ENCODE measurements around the gene SIGLEC6. TPM values are rescaled to one million over a fixed set of nuclear protein-coding genes. Genes with fewer than 3 reads are reported as not detected.

SIGLEC6 gene
- polyA plus RNA-seq, 4 donors, result 0.09 to 0.76 TPM; not detected in 2

DNA sequence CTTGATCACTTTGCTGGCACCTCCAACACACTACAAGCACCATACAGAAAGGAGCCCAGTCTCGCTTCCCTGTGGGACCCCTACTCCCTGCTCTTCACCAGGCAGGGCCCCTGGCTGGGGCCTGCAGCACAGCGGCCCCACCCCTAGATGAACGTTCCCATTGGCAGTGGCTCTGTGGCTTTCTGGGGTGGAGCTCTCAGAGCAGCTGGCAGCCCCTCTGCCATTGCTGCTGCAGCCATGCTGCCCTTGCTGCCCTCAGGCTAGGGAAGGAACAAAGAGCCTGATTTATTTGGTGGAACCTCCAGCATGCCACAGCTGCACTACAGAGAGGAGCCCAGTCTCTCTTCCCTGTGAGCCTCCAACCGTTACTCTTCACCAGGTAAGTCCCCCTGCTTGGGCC lies 5.8 kb downstream of the SIGLEC6 start:
- Histone ChIP-seq H3K36me3 (ENCODE audit: control insufficient read depth in 3 of 3, insufficient read depth in 2 of 3, low read depth in 1 of 3, low read length in 3 of 3) (no peaks in the 10 kb centered on the region), H3K27ac (ENCODE audit: low read depth in 1 of 3, low read length in 2 of 3) (no peak overlapping the region), H3K4me3 (ENCODE audit: low read depth in 1 of 3, low read length in 3 of 3) (no peak overlapping the region), H3K4me1 (ENCODE audit: control insufficient read depth in 3 of 3, insufficient read depth in 2 of 3, low read depth in 1 of 3, low read length in 2 of 3) (no peaks in the 10 kb centered on the region), H3K9me3 (ENCODE audit: control insufficient read depth in 2 of 2, insufficient read depth in 1 of 2, low read depth in 1 of 2, low read length in 1 of 2) (no peaks in the 10 kb centered on the region), H3K27me3 (ENCODE audit: control insufficient read depth in 3 of 3, insufficient read depth in 3 of 3, low read length in 3 of 3) (no peaks in the 10 kb centered on the region)
- FAIRE-seq, result no peak
- 39 to 45% (median 42%) methylated on average over 4 of the region's 4 CpGs for WGBS, 3 donors
- DNase-seq, result no peak

DNA sequence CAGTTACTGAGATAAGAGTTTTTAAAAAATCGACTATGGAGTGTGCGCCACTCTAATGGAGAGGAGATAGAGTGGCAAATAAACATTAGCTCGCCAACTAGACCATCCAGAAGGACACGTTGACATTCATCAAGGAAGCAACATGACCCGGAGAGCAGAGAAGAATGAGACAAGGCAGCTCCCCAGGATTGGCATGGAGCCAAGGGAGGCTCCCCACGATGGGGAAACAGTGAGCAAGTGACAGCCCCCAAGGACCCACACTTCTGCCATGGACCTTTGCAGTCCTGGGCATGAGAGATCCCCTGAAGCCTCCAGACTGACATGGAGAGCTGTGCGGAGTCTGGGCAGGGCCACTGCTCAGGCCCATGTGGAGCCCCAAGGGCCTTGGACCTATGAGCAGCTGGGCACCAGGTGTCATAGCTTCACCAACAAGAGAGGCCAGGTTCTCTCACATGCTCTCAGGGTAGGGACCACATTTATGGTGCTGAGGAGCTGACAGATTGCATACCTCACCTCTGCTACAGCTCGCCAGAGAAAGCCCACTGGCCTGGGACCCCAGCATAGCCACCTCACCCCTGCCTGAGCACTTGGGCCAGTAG lies 6.7 kb downstream of the SIGLEC6 start:
- no peak for DNase-seq
- no peaks in the 10 kb centered on the region for H3K4me1 ChIP-seq (ENCODE audit: control insufficient read depth in 3 of 3, insufficient read depth in 2 of 3, low read depth in 1 of 3, low read length in 2 of 3)
- FAIRE-seq, result no peak
- H3K9me3 ChIP-seq (ENCODE audit: control insufficient read depth in 2 of 2, insufficient read depth in 1 of 2, low read depth in 1 of 2, low read length in 1 of 2), result no peaks in the 10 kb centered on the region
- H3K27me3 ChIP-seq (ENCODE audit: control insufficient read depth in 3 of 3, insufficient read depth in 3 of 3, low read length in 3 of 3), result peaks cover 0 to 2% (median 0%) of the 10 kb centered on the region in 3 donors
- H3K4me3 ChIP-seq (ENCODE audit: low read depth in 1 of 3, low read length in 3 of 3), result no peak overlapping the region
- 64 to 77% (median 66%) methylated on average over 8 of the region's 8 CpGs for WGBS, 3 donors
- no peaks in the 10 kb centered on the region for H3K36me3 ChIP-seq (ENCODE audit: control insufficient read depth in 3 of 3, insufficient read depth in 2 of 3, low read depth in 1 of 3, low read length in 3 of 3)
- no peak overlapping the region for H3K27ac ChIP-seq (ENCODE audit: low read depth in 1 of 3, low read length in 2 of 3)

DNA sequence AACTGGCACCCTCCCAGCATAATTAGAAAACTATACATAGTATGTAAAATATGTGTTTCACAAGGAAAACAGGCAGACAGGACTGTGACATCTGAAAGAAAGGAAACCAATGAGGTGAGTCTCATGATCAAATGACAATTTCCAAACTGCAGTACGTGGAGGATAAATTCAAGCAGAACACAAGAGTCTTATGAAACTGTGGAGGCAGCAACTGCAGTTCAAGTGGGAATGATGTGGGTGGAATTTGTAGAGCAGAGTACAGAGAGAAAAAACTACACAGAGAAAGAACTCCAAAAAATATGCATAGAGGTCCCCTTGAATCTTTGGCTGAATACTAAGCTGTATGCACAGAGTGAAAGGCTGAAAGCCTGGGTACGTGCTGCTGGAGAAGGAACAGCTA lies 9.7 kb downstream of the SIGLEC6 start:
- no peak for DNase-seq
- FAIRE-seq, result no peak
- WGBS, 3 donors, result 56 to 59% (median 57%) methylated on average over 2 of the region's 2 CpGs
- no peaks in the 10 kb centered on the region for H3K36me3 ChIP-seq (ENCODE audit: control insufficient read depth in 3 of 3, insufficient read depth in 2 of 3, low read depth in 1 of 3, low read length in 3 of 3)
- H3K27me3 ChIP-seq (ENCODE audit: control insufficient read depth in 3 of 3, insufficient read depth in 3 of 3, low read length in 3 of 3), result peaks cover 0 to 2% (median 0%) of the 10 kb centered on the region in 3 donors
- H3K27ac ChIP-seq (ENCODE audit: low read depth in 1 of 3, low read length in 2 of 3), result no peak overlapping the region
- H3K4me1 ChIP-seq (ENCODE audit: control insufficient read depth in 3 of 3, insufficient read depth in 2 of 3, low read depth in 1 of 3, low read length in 2 of 3), result no peaks in the 10 kb centered on the region
- H3K9me3 ChIP-seq (ENCODE audit: control insufficient read depth in 2 of 2, insufficient read depth in 1 of 2, low read depth in 1 of 2, low read length in 1 of 2), result peaks cover 0 to 5% of the 10 kb centered on the region in 2 donors
- H3K4me3 ChIP-seq (ENCODE audit: low read depth in 1 of 3, low read length in 3 of 3), result no peak overlapping the region

DNA sequence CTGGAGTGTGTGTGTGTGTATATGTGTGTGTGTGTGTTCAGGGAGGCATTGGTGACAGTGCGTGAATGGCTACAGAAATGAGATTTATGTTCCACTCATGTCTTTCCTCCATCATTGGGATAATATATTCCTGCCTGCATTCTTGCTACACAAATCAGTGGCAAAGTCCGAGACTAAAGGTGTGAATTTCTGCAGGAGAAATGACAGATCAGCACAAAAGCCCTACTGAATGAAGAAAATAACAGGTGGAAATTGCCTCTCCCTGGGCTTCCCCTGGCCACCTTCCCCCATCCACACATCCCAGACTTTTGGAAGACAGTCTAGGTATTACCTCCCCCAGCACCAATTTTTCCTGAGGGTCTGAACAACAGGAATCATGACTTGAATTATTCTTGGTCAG lies 10.1 kb downstream of the SIGLEC6 start:
- FAIRE-seq, result no peak
- no peaks in the 10 kb centered on the region for H3K36me3 ChIP-seq (ENCODE audit: control insufficient read depth in 3 of 3, insufficient read depth in 2 of 3, low read depth in 1 of 3, low read length in 3 of 3)

DNA sequence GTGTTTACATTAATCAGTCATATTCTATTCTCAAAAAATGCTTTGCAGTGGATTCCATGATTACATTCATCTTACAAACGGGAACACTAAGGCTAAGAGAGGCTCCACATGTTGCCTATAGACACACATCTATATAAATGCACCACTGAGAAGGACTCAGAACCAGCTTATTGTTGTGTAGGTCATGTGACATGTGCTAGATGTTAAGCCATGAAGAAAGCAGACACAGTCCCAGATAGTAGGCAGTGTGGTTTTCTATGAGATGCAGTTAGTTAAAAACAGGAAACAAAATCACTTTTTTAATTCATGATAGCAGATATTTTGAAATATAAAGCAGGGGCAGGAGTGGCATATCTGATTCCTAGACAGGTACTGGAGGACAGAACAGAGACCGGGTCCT lies 10.7 kb downstream of the SIGLEC6 start:
- Histone ChIP-seq H3K4me3 (ENCODE audit: low read depth in 1 of 3, low read length in 3 of 3) (no peak overlapping the region), H3K27ac (ENCODE audit: low read depth in 1 of 3, low read length in 2 of 3) (no peak overlapping the region), H3K27me3 (ENCODE audit: control insufficient read depth in 3 of 3, insufficient read depth in 3 of 3, low read length in 3 of 3) (peaks cover 0 to 2% (median 0%) of the 10 kb centered on the region in 3 donors), H3K4me1 (ENCODE audit: control insufficient read depth in 3 of 3, insufficient read depth in 2 of 3, low read depth in 1 of 3, low read length in 2 of 3) (no peaks in the 10 kb centered on the region), H3K36me3 (ENCODE audit: control insufficient read depth in 3 of 3, insufficient read depth in 2 of 3, low read depth in 1 of 3, low read length in 3 of 3) (no peaks in the 10 kb centered on the region), H3K9me3 (ENCODE audit: control insufficient read depth in 2 of 2, insufficient read depth in 1 of 2, low read depth in 1 of 2, low read length in 1 of 2) (peaks cover 0 to 5% of the 10 kb centered on the region in 2 donors)
- 45 to 53% (median 47%) methylated on average over 2 of the region's 2 CpGs for WGBS, 3 donors
- no peak for DNase-seq
- no peak for FAIRE-seq

More for the DNA sequence above, 10.1 kb downstream of the SIGLEC6 start:
- H3K4me3 ChIP-seq (ENCODE audit: low read depth in 1 of 3, low read length in 3 of 3), result no peak overlapping the region
- WGBS, 3 donors, result 78 to 89% (median 85%) methylated on average over 2 of the region's 2 CpGs
- H3K4me1 ChIP-seq (ENCODE audit: control insufficient read depth in 3 of 3, insufficient read depth in 2 of 3, low read depth in 1 of 3, low read length in 2 of 3), result no peaks in the 10 kb centered on the region
- DNase-seq, result peak in 1 of 2 donors; percentile 7
- peaks cover 0 to 5% of the 10 kb centered on the region in 2 donors for H3K9me3 ChIP-seq (ENCODE audit: control insufficient read depth in 2 of 2, insufficient read depth in 1 of 2, low read depth in 1 of 2, low read length in 1 of 2)
- no peak overlapping the region for H3K27ac ChIP-seq (ENCODE audit: low read depth in 1 of 3, low read length in 2 of 3)
- H3K27me3 ChIP-seq (ENCODE audit: control insufficient read depth in 3 of 3, insufficient read depth in 3 of 3, low read length in 3 of 3), result peaks cover 0 to 2% (median 0%) of the 10 kb centered on the region in 3 donors

DNA sequence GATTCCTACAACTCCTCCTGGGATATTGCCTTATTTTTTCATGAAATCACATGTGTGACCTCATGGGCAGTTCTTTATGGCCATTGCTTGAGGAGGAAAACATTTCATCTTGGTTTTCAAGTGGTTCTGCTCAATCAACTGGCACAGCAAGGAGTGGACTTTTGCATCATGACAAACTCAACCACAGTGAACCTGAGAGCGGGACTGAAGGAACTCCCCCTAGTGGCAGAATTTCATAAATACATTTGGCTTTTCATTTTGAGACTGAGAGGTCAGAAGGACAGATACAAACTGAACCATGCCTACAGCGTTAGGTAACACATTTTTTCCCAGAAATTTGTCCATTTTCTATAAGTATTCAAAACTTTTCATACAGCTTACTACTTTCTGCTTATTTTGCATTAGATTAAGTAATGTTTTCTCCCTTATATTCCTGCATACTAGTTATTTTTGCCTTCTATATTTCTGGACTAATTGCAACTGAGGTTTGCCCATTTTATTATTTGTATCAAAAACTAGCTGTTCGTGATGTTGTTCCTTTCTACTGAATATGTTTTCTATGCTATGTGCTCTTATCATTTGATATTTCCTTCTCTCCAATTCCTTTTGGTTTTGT lies 16.5 kb downstream of the SIGLEC6 start:
- DNase-seq, result peak; percentile 83 to 84
- FAIRE-seq, result no peak
- WGBS, 3 donors, result 13 to 18% (median 17%) methylated on average over 3 of the region's 3 CpGs
- peaks cover 0 to 7% (median under 1%) of the 10 kb centered on the region in 3 donors for H3K27me3 ChIP-seq (ENCODE audit: control insufficient read depth in 3 of 3, insufficient read depth in 3 of 3, low read length in 3 of 3)
- H3K4me1 ChIP-seq (ENCODE audit: control insufficient read depth in 3 of 3, insufficient read depth in 2 of 3, low read depth in 1 of 3, low read length in 2 of 3), result no peaks in the 10 kb centered on the region
- peaks cover 0 to 5% of the 10 kb centered on the region in 2 donors for H3K9me3 ChIP-seq (ENCODE audit: control insufficient read depth in 2 of 2, insufficient read depth in 1 of 2, low read depth in 1 of 2, low read length in 1 of 2)
- H3K27ac ChIP-seq (ENCODE audit: low read depth in 1 of 3, low read length in 2 of 3), result no peak overlapping the region
- H3K36me3 ChIP-seq (ENCODE audit: control insufficient read depth in 3 of 3, insufficient read depth in 2 of 3, low read depth in 1 of 3, low read length in 3 of 3), result no peaks in the 10 kb centered on the region
- H3K4me3 ChIP-seq (ENCODE audit: low read depth in 1 of 3, low read length in 3 of 3), result no peak overlapping the region

DNA sequence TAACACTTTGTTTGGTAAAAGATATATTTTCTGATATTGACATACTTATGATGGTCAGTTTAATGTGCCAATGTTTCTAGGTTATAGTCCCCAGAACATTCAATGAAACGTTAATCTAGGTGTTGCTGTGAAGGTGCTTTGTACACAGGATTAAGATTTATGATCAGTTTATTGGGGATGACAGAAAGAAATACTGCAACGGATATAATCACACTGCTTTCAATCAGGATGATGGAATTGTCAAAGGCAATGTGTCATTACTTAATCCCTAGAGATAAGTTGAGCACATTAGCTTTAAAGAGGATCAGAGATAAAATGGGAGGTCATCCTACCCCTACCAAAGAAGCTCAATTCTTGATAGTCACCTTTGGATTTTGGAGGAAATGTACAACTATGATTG lies 17.5 kb downstream of the SIGLEC6 start:
- Histone ChIP-seq H3K27ac (ENCODE audit: low read depth in 1 of 3, low read length in 2 of 3) (no peak overlapping the region), H3K27me3 (ENCODE audit: control insufficient read depth in 3 of 3, insufficient read depth in 3 of 3, low read length in 3 of 3) (peaks cover 0 to 7% (median 0%) of the 10 kb centered on the region in 3 donors), H3K4me1 (ENCODE audit: control insufficient read depth in 3 of 3, insufficient read depth in 2 of 3, low read depth in 1 of 3, low read length in 2 of 3) (no peaks in the 10 kb centered on the region), H3K9me3 (ENCODE audit: control insufficient read depth in 2 of 2, insufficient read depth in 1 of 2, low read depth in 1 of 2, low read length in 1 of 2) (peaks cover 0 to 5% of the 10 kb centered on the region in 2 donors), H3K36me3 (ENCODE audit: control insufficient read depth in 3 of 3, insufficient read depth in 2 of 3, low read depth in 1 of 3, low read length in 3 of 3) (no peaks in the 10 kb centered on the region), H3K4me3 (ENCODE audit: low read depth in 1 of 3, low read length in 3 of 3) (no peak overlapping the region)
- no peak for FAIRE-seq
- no peak for DNase-seq
- 11 to 39% (median 19%) methylated on average over 2 of the region's 2 CpGs for WGBS, 3 donors

DNA sequence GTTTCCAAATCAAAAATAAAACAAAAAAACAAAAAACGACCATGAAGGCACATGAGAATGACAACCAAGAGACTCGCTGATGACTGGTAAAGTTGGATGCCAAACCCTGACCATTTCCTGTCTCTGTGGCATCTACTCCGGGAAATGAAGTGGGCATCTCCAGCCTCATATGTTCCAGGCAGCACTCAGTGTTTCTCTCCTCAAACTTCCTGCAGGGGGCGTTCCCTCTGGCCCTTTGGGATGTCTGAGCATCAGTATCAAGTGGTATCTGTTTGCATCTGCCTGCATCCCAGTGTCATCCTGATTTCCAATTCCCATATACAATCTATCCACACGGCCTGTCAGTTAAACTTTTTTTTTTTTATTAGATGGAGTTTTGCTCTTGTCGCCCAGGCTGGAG lies 20.1 kb downstream of the SIGLEC6 start:
- H3K27ac ChIP-seq (ENCODE audit: low read depth in 1 of 3, low read length in 2 of 3), result no peak overlapping the region
- DNase-seq (no peak), FAIRE-seq (no peak)
- H3K4me3 ChIP-seq (ENCODE audit: low read depth in 1 of 3, low read length in 3 of 3), result no peak overlapping the region
- peaks cover 0 to 7% (median 0%) of the 10 kb centered on the region in 3 donors for H3K27me3 ChIP-seq (ENCODE audit: control insufficient read depth in 3 of 3, insufficient read depth in 3 of 3, low read length in 3 of 3)
- H3K9me3 ChIP-seq (ENCODE audit: control insufficient read depth in 2 of 2, insufficient read depth in 1 of 2, low read depth in 1 of 2, low read length in 1 of 2), result no peaks in the 10 kb centered on the region
- WGBS, 3 donors, result 13 to 17% (median 16%) methylated on average over 6 of the region's 6 CpGs
- H3K4me1 ChIP-seq (ENCODE audit: control insufficient read depth in 3 of 3, insufficient read depth in 2 of 3, low read depth in 1 of 3, low read length in 2 of 3), result peaks cover 0 to 16% (median 2%) of the 10 kb centered on the region in 3 donors
- no peaks in the 10 kb centered on the region for H3K36me3 ChIP-seq (ENCODE audit: control insufficient read depth in 3 of 3, insufficient read depth in 2 of 3, low read depth in 1 of 3, low read length in 3 of 3)
